AG09319 (cell line): ENCODE results near the gene KLF15.

Experiments used
- DNase-seq: peaks from one replicate; pipeline ENCODE4 v3.0.0-alpha.2; 2010; ENCODE audit warnings: low read depth; ENCODE audit errors: extremely low read depth
- CTCF ChIP-seq: IDR thresholded peaks from 2 replicates; pipeline ENCODE4 v1.5.1; 2011; ENCODE audit warnings: low read depth, mild to moderate bottlenecking, inconsistent platforms, low read length, moderate library complexity

KLF15 gene

GRCh38 chr3:126394179-126394976, 37.2 kb upstream of the KLF15 start, which contains the start of gene CFAP100:
Gene CFAP100, plus strand, starts transcription at chr3:126394909. Its CDS starts 1,092 bp downstream, at chr3:126396001.
- DNase-seq, result no peak
- no peak for TF ChIP-seq CTCF

GRCh38 chr3:126393563-126393962, 36.4 kb upstream of the KLF15 start:
- TF ChIP-seq CTCF, result no peak
- DNase-seq, result no peak

DNA sequence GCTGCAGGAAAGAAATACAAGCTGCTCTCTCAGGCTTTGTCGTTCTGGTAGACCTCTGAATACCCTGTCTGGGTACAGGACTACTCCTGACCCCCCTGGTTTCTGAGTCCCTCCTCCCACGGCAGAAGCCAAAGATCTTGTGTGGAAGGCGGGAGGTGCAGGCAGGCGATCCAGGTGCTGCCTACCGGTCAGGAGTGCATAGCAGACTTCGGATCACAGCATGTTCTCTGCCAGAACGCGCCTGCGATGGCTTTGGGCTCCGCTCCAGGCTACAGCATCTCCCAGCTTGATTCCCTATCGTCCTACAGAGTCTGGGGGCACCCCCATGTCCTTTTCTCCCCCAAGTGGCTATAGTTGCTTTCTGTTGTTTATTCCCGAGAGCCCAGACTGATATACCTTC, 35.0 kb upstream of the KLF15 start:
- TF ChIP-seq CTCF, result no peak
- no peak for DNase-seq

- no peak for TF ChIP-seq CTCF
Measured at GRCh38 chr3:126391631-126392030, 34.4 kb upstream of the KLF15 start.

GRCh38 chr3:126390751-126391150, 33.5 kb upstream of the KLF15 start:
- DNase-seq, result no peak
- no peak for TF ChIP-seq CTCF

More at GRCh38 chr3:126391631-126392030, 34.4 kb upstream of the KLF15 start:
- no peak for DNase-seq

GRCh38 chr3:126390201-126390600, 33.0 kb upstream of the KLF15 start:
- no peak for DNase-seq
- no peak for TF ChIP-seq CTCF

GRCh38 chr3:126389794-126390146, 32.6 kb upstream of the KLF15 start:
- TF ChIP-seq CTCF, result no peak
- DNase-seq, result no peak
